Renal cortical epithelial cell (primary cell): Measurements from ENCODE around the gene RAPGEF2. TPM values are rescaled to one million over a fixed set of nuclear protein-coding genes. Genes with fewer than 3 reads are reported as not detected.

ENCODE experiments used
- DNase-seq: peaks from one replicate; pipeline ENCODE4 v3.0.0-alpha.2; 2011; ENCODE audit warnings: low read depth
- total RNA-seq: library from RNA; depleted of rRNA; stranded (reverse); fragments of >200 nt; gene quantifications from 2 replicates; pipeline ENCODE4 v1.2.3, GENCODE V29; 2014

The RAPGEF2 gene
- total RNA-seq, 1 donor from 2014 or later = 66.9 TPM

DNA sequence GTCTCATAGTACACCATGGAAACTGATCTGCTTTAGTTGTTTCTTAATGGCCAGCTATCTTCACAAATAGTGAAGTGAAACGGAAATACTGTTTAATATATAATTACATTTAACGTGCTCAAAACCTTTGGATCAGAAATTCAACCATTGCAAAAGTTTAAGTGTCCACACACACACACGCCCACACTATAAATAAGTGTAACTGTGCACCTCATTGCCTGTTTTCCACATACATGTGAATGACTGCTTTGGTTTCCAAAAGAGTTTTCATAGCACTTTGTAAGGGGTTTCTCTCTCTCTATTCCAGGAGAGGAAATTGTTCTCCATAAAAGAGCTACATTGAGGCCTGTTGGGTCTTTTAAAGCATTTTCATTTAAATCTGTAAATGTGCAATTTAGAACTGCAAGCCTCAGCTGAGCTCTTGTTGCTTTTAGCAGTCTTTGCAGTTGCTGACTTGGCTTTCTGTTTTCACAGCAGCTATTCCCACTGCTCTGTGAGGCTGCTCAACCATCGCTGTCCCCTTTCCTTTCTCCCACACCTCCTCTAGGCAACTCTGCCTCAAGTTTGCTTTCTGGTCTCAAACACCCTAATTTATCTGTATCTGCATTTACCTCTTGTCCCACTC is 94.5 kb downstream of the RAPGEF2 start:
- no peak for DNase-seq

DNA sequence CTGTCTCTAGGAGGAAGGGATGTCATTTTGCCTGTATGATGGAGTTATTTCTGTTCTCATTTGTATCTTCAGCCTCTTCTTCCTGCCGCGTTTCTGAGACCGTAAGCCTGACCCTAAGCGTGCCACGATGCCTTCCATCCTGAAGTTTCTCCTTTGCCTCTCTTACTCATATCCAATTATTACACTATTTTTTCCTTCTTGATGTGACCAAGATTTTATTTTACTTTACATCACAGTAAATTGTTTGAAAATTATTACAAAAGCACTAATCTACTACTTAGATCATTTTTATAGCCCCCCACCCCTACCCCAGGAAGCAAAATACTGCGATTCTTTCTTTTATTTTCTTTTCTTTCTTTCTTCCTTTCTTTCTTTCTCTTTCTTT is 95.0 kb downstream of the RAPGEF2 start:
- no peak for DNase-seq

DNA sequence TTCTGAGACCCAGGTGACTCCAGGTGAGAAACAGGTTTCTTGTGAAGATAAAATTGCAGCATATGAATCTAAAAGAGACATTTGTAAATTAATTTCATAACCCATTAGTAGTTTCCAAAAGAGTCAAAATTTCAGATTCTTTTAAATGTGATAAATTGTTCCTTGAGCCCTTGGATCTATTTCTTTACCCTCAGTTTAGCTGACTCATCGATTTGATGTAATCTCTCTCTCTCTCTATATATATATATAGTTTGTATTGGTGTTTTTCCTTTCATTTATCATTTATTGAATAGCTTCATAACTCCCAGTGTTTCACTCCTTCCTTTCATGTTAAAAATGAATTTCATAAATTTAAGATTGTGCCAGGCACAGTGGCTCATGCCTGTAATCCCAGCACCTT is 96.9 kb downstream of the RAPGEF2 start:
- no peak for DNase-seq

DNA sequence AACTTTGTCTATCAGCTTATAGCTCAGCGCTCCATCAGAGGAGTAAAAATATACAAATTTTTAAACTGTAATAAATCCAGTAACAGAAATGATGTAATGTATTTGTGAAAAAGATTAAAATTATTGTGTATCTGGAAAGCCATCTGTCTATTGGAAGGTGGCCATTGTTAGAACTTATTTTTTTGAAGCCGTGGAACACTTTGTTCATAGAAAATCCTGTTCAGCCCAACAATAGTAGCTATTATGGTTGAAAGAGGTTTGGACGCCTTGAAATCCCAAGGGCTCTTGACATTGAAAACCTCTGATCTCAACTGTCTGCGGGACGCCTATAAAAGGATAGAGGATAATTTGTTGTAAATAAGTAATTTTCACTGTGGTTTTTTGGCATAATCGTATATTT is 98.3 kb downstream of the RAPGEF2 start:
- DNase-seq = no peak

DNA sequence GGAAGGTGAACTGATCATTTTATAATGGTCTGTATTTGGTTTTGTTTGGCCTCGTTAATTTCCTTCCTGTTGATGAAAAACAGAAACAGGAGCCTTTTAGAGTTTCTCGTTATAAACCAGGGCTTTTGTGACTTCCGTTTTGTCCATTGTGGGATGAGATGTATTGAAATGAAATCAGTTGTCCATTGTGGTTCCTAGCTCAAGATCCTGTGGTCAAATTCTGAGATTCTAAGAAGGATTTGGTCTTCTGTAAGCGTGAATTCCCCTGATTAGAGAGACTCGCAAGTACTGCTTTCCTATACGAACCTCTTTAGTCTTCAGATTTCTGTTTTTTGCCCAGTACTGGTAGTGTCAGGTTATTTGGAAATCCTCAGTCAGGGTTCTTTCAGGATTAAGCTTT is 101.7 kb downstream of the RAPGEF2 start:
- no peak for DNase-seq

DNA sequence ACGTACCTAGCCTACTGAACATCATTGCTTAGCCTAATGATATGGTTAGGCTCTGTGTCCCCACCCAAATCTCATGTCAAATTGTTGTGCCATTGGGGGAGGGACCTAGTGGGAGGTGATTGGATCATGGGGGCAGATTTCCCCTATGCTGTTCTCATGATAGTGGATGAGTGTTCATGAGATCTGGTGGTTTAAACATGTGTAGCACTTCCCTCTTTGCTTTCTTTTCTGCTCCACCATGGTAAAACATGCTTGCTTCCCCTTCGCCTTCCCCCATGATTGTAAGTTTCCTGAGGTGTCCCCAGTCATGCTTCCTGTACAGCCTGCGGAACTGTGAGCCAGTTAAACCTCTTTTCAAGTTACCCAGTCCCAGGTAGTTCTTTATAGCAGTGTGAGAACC is 102.6 kb downstream of the RAPGEF2 start:
- DNase-seq = no peak

DNA sequence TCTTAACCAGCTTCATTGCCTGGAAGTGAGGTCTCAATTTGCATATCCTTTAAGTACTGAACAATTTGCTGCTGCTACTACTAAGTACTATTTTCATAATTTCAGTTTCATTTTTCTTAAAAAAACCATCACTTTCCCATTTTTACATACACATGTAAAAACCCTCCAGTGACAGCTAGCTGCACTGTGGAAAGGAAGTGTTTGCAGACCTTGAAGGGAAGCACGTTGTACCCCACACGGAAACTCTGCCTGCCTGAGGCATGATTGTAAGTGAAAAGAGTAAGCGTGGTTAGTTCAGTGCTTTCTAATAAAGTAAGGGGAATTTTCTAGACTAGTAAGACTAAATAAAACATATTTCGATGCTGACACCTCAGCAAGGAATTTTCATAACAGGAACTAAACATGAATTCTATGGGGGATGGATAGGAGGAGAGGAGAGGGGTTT is 103.6 kb downstream of the RAPGEF2 start:
- DNase-seq = peak; percentile 43

DNA sequence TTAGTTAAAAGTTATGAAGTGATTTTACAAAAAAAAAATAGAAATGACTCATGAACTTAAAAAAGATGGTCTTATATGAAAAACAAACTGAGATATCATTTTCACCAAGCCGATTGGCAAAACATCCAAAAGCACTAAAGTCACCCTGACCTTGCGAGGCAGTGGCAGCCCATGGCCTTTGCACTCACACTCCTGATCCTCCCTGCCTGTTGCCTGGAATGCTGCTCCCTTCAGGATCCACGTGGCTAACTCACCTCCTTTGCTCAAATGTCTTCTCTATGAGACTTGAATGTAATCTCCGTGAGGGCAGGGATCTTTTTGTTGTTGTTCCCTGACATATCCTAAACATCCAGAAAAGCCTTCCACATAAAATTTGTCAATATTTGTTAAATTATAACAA is 106.4 kb downstream of the RAPGEF2 start:
- no peak for DNase-seq

DNA sequence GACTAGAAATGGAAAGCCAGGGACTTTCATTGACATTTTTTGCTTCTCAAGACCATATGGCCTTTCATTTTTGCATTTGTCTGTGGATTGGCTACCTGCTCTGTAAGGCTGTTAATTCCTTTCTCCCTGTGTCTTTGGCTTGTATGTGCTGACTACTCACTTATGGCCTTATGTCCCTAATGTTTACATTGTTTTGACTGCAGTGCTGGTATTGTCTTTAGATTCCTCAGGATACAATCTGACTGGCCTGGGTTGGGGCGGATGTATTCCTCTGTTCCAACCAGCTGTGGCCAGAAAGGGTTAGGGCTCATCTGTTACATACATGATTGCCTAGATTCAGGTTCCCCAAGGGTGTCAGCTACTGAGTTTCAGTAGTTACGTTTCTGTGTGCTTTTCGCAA is 108.1 kb downstream of the RAPGEF2 start:
- no peak for DNase-seq

DNA sequence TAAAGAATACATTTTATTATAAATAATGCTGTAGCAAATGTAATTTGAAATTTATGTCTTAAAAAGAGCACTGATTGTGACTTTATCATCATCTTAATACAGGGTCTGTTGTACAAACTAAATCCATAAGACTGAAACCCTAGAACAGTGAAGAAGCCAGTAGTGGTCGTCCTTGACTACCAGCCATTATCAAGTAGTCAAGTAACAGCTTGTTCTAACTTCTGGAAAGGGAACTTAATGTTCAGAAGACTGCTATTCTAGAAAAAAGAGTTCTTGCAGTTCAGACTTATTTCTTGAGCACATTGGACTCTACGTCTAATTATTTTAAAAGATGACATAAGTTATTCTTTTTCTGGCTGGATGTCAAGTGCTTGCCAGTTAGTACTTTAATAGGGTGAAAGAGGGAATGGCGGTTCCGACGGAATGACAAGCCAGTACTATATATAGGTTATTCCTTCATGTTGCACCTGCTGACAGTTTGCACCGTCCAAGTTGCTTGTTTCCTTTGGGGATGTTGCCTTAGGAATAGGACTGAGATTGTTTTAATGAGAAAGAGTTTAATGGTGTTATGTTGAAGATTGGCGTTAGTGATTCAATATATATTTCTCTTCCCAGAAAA is 109.9 kb downstream of the RAPGEF2 start:
- no peak for DNase-seq

DNA sequence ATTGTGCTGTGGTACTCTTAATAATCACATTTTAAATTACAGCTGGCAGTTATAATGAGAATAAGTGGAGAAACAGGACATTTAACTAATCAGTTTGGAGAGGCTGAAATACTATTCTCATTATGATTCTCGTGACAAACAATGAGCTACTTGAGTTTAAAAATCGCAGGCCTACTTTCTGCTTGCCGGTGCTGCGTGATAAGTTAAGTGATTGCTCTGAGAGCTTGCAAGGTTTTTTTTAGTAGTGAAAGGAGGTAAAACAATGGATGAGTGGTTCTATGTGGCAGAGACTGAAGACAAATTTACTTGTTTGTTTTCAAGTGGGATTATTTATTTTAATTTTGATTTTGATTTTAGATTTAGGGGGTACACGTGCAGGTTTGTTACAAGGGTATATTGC is 114.0 kb downstream of the RAPGEF2 start:
- DNase-seq = no peak

DNA sequence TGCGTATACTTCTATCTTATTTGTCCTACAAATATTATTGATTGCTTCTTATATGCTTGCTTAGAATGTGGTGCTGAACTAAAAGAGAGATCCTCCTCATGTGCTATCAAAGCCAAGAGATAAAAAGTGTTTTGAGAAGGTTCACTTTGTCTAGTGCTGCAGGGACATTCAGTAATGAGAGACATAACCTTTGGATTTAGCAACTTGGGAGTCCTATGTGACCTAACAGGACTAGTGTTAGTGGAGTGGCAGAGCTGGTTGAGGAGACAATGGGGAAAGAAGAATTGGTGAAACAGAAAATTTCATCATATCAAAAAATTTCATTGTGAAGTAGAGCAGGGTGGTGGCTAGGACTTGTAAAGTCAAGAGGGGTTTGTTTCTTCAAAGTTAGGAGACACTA is 117.0 kb downstream of the RAPGEF2 start:
- no peak for DNase-seq

DNA sequence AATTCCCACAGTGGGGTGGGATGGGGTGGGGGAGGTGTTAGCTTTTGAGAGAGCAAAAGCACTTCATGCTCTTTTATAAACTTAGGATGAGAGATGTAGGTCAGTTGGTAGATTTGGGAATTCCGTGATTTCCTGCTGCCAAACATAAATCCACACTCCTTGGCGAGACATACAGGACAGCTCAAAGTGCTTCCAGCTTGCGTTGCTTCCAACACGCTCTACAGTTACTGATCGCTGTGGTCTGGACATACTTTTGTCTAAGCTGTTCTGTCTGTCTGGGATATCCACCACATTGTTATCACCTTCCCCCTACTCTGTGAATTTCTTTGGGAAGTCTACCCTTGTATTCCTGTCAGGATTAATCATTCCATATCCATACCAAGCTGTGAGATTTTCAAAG is 117.5 kb downstream of the RAPGEF2 start:
- no peak for DNase-seq

DNA sequence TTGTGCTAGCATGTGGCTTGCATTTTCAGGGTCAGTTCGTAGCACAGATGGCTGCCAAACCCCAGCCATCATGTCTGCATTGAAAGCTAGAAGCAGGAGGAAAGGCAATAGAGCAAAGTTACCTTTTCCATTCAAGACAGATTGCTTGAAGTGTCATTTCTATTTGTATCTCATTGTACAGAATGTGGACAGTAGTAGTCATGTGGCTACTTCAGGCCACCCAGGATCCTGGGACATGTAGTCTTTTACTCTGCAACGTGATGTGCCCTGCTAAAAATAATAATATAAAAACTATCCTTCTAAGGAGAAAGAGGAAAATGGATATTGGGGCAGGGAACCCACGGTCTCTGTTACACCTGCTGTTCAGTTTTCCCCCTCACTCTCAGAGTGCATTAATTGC is 118.4 kb downstream of the RAPGEF2 start:
- DNase-seq = no peak

DNA sequence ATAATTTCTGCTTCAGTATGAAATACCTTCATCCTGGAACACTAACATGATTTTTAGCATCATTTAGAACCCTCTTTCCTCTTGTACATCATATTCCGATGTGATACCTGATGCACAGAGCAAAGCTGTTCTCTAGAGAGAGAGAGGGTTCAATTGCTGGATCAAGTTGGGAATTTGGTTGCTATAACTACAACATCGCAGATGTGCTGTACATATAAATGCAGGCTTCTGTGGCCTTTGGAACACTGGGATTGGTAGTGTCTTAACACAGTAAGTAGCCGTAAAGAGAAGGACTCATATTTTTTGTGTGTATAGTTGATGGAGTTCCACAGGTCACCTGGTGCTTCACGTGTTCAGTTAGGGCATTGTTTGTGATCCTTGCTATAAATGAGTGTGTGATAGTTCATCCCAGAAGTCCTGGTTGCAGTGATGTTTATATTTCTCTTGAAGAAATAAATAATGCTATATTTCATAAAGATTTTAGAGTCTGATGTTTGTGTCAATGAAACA is 119.2 kb downstream of the RAPGEF2 start:
- no peak for DNase-seq

DNA sequence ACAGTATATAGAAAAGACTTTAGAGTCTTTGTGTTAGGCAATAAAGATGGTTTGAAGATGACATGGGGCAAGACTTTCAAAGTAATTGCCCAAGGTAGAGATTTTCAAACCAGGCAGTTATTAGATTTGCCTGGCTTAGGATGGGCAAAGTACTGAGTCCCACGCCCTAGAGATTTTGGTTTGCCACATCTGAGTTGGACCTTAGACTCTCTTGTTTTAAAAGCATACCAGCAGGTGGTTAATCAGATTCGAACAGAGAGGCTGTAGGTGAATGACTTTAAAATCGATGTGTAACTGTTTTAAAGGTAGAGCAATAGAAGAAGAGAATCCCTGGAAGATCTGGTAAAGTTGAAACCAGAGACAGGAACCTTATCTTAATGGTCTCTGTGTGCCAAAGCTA is 121.5 kb downstream of the RAPGEF2 start:
- DNase-seq = no peak

DNA sequence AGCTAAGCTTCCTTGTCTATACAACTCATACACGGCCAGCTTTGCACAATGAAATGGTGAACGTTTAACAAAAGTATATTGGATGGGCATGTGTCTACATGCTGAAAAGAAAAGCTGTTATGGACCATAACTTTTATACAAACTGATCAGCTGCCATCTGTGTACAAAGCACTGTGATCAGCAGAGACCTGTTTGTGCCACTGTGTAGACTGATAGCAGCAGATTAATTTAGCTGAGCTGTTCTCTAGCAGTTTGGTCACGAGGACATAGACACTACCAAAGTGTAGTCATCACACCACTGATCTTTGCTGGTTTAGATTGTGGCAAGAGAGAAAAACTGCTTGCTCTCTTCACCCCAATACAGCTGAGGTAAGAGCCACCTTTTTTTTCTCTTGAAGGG is 124.5 kb downstream of the RAPGEF2 start:
- peak; percentile 59 for DNase-seq

DNA sequence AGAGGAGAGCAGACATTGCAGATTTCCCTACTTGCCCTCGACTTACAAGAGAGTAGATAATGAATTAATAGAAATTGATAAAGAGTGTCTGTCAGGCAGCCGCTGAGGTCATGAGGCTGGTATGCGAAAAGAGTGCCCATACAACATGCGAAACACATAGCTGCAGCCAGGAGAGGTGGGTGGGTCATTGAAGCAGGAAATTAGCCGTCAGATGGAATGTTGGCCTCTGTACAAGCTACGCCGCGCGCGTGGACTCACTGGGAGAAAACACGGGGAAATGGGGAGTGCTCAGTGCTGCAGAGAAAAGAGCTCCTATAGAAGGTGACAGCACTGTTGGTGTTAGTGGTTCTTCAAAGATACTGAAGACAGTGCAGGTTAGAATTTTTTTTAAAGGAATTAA is 125.1 kb downstream of the RAPGEF2 start:
- DNase-seq = peak; percentile 88

DNA sequence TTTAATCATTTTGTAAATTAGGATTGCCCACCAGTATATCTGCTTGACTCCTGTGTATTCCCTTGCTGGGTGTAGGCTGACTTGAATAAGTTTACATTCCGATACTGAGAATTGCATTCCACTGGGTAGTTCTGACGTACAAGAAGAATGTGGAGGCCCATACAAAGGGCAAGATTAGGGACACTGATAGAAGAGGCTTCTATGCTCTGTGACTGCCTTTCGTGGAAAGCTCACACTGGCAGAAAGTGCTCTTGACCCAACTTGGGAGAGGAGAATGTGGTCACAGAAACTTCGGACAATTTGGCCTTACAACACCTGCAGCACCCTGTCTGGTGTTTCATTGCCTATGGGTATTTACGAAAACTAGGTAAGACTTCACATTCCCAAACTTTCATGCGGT is 126.3 kb downstream of the RAPGEF2 start:
- DNase-seq = peak; percentile 80

DNA sequence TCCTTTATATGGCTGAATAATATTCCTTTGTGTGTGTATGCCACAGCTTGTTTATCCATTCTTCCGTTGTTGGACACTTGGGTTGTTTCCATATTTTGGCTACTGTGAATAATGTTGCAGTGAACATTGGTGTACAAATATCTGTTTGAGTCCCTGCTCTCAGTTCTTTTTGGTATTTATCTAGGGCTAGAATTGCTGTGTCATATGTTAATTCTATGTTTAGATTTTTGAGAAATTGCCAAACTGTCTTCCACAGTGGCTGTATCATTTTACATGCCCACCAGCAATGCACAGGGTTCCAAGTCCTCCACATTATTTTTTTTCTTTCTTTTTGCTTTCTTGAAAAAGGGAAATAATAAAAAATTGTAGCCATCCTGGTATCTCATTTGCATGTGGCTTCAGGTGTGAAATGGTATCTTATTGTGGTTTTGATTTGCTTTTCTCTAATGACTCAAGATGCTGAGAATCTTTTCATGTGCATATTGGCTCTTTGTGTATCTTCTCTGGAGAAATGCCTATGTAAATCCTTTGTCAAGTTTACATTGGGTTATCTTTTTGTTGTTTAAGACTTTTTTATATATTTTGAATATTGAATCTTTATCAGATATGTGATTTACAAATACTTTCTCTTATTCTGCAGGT is 129.7 kb downstream of the RAPGEF2 start:
- DNase-seq = no peak

DNA sequence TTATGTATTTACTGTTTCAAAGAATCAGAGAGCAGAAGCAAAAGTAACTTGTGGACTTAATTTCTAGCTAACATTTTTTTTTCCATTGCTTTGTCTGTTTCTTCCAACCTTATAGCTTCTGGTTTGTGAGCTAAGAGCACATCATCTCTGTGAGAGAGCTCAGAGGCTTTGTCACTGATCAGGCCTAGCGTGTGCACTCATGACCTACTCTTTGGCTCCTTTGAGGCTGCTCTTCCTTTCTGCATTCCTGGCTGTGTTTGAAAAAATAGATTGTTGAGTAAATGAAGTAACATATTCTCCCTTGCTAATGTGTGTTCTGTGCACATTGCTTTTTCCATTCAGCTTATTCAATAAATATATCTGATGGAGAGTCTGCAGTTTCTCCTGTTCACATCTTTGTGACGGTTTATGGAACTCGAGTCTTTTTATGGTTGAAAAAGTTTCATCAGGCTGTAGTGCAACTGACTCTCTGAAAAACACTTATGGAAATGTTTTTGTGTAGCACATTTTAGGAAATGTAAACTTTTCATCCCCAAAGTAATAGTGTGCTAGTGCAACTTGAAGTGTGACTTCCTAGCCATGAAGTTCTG is 133.0 kb downstream of the RAPGEF2 start:
- no peak for DNase-seq

DNA sequence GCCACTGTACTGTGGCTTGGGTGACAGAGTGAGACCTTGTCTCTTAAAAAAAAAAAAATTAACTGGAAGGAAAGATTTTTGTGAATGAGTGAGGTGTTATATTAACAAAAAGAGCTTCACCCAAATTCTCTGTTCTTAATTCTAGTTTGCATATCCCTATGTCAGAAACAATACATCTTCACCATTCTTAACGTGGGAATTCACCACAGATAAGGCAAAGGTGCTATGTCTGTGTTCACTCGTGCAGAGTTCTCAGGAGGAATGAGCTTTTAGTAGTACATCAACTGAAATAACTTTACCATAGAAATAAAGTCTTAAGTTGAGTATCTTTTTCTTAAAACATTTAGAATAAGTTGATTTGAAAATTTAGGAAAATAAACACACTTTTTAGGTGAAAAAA is 135.1 kb downstream of the RAPGEF2 start:
- DNase-seq = no peak

DNA sequence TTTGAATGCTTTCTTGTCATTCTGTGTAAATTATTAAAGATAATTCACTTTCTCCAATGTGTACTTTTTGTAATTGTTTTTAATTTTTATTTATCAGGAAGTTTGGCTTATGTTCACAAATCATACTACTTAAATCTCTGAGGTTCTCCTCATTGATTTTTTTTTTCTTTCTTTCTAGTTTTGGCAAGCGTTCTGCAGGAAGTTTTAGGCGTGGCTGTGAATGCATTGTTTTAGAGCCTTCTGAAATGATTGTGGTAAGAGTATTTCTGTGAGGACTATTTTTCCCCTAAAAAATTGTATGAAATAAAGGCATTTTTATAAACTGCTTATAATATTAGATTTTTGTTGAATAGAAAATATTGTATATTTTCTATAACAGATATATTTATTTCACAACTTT is 135.8 kb downstream of the RAPGEF2 start:
- DNase-seq = peak; percentile 17
